GM19193 (cell line): Measurements from ENCODE around the gene PRDM15.

ENCODE experiments used
- POLR2A ChIP-seq: IDR thresholded peaks from 4 replicates; pipeline ENCODE4 v1.6.1; 2011; ENCODE audit not compliant: insufficient read depth, insufficient read length; ENCODE audit errors: extremely low read depth

Gene PRDM15

DNA sequence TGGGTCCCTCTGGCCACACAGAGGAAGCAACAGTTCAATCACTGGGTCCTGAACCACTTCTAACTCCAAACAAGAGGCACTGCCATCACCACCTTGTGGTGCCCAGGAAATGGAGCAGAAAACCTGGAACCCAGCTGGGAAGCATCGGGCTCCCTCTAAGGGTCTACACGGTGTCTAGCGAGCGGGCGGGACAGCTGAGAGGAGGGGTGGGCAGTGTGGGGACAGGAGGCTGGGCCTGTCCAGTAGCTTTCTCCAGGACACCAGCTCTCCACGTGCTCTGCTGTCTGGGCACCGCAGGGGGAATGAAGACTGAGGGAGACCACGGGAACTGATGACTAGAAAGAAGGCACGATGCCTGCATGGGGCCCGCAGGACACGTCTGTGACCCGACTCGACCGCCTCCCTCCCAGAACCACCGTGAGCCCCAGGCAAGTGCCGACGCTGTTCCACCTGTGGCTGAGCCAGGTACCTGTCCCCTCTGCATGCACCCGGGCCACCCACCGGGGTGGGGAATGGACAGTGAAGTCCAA, 5.4 kb upstream of the PRDM15 start:
- no peak for TF ChIP-seq POLR2A

DNA sequence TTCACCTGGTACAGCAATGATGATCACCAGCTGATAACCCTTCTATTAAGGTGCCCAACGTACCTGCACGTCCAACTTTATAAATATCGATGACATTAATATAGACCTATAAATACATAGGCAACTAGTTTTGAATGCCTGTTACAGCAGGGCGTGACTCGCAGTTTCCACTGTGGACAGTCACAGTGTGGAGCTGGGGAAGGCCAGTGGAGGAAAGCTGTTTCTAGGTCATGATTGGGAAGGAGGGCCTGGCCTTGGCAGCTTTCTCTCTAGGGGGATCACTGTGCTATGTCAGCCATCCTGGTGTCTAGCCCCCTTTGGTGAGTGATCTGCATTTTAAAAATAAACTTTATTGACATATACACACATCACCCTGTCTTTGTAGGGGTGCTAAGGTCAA, 4.4 kb upstream of the PRDM15 start:
- no peak for TF ChIP-seq POLR2A

DNA sequence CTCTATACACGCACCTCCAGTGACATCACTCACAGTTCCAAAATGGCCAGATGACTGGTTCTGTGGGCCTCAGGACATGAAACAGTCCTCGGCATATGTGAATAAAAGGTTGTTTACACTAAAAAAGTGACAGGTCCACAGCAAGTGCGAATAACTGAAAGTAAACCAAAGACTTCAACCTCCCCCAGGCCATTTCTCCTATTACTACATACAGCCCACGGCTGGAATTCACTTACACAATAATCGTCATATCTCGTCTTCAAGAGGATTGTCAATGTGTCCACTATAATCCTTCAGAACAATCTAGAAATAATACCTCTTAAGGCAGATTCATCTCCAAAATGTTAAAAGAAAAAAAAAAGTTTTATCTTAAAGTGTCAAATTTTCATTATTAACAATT, 1.9 kb upstream of the PRDM15 start:
- TF ChIP-seq POLR2A: no peak

DNA sequence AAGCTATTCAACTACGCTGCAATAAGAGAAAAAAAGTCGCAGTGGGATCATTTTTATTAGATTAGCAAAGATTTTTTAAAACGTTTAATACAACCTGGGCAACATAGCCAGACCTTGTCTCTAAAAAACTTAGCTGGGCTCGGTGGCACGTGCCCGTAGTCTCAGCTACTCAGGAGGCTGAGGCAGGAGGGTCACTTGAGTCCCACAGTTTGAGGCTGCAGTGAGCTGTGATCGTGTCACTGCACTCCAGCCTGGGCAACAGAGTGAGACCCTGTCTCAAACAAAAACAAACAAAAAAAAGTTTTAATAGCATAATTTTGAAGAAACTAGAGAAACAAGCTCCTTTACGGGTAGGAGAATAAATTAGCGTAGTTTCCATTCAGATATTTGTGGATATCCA, 1.0 kb upstream of the PRDM15 start:
- no peak for TF ChIP-seq POLR2A

DNA sequence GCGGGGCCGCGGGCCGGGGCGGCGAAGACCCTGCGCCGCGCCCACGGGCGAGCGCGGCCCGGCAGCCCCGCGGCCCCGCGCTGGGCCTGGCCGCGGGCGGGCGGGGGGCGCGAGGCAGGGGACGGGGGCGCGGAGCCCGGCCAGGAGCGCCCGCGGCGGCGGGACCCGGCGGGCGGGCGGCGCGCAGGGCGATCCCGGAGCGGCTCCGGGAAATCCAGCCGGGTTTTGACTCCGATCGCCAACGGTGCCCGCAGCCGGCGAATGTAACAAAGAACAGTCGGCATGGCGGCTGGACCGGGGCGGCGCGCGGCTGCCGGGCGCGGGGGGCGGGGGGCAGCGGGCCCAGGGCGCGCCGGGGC, 334 bp downstream of the PRDM15 start:
- TF ChIP-seq POLR2A: no peak

DNA sequence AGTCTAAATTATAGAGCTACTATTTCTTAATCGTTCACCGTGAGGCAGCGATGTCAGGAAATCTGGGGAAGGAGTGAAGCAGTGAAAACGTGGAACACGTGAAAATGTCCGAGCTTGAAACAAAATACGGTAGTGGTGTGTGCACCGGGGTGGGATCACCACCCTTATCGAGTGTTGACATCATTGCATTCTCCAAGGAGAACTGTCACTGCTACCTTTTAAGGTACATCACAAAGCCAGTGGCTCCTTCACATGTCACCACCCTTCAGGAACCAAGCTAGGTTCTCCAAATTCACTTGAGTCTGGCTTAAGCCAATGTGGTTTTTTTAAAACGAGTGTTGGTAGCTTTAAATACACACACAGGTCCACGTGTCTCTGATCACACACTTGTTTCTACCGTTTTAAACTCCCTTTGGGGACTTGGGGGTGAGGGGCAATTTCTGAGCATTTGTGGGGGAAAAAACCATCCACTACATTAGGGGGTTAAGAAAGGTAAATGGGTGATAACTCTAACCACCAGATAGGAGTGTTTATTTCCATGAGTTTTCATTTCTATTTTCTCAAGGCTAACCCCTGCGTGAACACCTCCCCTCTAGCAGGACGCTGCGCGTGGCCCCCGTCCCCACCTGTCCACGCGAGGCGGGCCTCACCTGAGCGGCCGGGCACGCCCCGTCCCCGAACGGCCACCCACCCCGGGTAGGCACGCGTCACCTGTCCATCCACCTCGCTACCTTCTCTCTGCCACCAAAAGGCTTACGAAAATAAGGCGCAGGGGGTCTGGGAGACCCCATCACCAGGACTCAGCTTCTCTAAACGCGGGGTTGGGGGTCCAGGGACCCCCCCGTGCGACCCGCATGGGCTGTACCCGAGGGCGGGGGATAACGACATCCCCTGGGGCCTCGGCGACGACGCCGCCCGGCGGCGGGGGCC, 978 bp downstream of the PRDM15 start:
- TF ChIP-seq POLR2A: peak; percentile 29

DNA sequence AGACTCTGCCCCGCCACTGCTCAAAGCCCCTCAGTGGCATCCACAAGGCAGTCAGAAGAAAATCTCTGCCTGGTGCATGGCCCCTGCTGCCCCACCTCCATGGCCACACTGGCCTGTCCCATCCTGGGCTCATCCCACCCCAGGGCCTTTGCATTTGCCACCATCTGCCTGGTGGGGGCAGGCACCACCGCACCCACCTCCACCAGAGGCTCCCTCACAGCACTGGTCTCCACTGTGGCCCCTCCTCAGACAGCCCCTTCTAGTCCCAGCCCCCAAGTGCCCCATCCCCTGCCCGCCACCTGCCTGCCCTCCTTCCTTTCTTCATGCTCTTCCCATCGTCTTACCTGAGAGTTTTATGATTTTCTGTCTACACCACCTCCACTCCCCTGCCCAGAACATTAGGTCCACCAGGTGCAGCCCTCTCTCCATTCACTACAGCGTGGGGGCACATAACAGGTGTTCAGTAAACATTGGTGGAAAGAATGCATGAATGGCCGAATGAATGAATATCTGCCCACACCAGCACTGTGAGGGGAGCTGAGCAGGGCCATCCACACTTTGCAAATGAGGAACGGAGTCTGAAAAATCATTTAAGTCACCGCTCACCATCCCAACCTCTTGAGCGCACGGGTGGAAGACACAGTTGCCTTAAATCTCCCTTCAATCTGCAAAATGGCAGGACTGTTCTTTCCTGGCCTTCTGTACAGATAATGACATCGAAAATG, 2.1 kb downstream of the PRDM15 start:
- TF ChIP-seq POLR2A: no peak

DNA sequence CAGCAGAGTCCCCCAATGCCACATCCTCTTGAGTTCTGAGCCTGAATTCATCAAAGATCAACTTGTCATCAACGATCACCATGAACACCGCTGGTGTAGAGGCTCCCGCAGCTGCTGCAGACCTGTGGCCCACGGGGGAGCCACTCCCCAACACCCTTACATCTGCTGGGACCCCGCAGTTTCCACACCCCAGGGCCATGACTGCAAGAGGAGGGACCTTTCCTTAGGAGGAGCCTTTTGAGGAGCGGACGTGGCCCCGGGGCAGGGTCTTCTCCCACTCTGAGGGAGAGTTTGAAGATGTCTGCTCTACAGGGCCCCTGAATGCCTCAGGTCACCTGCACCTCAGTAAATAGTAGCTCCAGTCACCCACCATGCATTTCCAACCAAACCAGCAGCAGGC, 2.7 kb downstream of the PRDM15 start:
- TF ChIP-seq POLR2A: no peak

DNA sequence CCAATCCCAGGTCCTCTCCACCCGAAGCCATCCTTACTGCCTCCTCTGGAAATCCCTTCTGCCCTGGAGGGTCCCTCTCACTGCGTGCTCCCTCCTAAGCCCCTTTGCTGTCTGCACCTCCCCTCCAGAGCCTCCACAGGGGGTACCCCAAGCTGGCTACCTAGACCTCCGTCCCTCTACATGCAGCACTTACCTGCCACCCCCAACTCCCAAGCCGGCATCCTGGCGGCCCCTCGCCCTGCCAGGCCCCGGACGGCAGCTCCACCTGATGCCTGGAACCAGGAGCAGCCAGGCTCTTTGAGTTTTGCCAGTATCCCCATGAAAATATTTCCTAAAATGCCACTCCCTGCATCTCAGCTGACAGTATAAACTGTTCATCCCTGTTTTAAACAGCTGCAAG, 4.1 kb downstream of the PRDM15 start:
- no peak for TF ChIP-seq POLR2A

DNA sequence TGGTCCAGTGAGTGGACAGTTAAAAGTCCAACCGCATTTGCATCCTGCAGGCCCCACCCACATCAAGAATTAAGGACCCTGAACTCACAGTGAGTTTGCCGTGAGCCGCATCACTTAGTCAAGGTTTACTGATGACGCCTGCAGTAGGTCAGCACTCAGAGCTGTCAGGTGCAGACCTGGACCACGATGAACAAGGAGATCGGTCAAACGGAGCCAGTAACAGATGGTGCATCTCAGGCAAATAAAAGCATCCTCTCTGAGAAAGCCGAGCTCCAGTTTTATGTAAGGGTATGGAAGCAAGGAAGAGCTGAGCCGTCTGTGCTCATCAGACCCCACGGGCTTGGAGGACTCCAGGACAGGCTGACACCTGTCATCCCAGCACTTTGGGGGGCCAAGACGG, 4.5 kb downstream of the PRDM15 start:
- TF ChIP-seq POLR2A: no peak

DNA sequence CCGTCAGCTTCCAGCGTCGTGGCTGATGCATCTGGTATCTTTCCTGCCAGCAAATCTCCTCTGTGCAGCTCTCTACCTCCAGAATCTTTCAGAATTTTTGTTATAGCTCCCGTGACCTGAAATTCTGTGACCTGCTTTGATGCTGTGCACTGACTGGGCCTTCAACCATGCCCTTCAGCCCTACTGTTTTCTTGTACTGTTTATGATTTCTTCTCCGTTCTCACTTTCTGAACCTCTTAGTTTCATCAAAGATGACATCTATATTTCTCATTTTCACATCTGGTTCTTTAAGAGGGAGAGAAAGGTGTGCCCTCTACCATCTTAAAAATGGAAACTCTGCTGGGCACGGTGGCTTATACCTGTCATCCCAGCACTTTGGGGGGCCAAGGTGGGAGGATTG, 5.7 kb downstream of the PRDM15 start:
- no peak for TF ChIP-seq POLR2A

DNA sequence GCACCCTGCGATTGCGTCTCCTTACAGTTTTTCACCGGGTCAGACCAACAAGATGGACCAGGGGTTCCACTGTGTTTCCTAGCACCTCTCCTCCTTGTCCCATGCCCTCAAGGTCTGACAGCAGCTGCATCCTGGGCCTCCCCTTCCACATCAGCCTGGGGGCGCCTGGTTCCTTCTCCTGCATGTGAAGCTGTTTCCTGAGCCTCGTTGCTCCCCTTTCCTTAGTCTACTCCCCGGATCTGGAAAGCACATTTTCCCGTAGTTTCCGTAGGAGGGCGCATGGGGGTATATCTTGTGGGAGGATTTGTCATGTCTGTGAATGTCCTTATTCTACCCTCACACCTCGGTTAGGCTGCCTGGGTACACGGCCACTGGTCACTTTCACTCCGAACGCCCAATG, 6.1 kb downstream of the PRDM15 start:
- TF ChIP-seq POLR2A: no peak

DNA sequence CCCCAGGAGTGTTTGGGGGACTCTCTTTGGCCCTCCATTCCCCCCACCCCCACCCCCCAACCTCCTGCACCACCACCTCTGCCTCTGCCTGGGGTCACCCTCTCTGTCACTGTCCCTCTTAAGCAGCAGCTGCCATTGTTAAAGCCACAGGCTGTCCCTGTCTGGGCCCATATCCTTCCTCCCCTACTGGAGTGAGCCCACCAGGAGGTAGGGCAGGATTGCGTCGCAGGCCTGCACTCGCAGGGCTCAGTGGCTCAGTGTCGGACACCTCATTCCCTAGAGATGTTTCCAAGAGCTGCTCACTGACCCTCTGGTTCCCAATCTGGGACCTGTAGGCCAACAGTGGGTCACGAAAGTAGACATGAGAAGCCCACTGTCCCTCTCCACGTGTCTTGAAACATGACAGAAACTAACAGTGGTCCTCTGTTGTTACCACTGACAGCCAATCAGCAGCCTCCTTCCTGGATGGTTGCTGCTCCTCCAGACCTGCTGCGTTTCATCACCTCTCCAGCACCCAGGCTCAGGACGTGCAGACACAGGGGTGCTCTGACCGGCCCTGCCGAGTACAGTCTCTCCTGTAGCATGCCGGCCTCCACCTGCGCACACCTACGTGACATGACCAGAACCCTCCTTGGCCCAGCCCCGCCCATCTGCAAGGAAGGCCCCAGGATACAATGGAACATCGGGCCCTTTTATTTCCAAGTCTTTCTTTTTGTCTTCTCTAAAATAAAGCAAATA, 7.7 kb downstream of the PRDM15 start:
- TF ChIP-seq POLR2A: no peak

DNA sequence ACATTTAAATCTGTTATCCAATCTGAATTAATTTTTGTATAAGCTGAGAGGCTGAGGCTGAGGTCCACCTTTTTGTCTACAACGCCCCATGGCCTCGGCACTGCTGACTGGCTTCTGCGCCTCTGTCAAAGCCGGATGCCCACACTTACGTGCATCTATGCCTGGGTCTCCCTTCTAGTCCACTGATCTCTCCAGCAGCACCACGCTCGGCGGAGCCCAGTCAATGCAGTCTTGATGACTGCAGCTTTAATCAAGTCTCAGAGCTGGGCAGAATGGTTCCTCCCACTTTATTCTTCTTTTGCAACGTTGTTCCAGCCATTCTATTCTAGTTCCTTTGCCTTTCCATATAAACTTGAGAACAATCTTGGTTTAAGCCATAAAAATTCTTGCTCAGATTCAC, 9.4 kb downstream of the PRDM15 start:
- no peak for TF ChIP-seq POLR2A

DNA sequence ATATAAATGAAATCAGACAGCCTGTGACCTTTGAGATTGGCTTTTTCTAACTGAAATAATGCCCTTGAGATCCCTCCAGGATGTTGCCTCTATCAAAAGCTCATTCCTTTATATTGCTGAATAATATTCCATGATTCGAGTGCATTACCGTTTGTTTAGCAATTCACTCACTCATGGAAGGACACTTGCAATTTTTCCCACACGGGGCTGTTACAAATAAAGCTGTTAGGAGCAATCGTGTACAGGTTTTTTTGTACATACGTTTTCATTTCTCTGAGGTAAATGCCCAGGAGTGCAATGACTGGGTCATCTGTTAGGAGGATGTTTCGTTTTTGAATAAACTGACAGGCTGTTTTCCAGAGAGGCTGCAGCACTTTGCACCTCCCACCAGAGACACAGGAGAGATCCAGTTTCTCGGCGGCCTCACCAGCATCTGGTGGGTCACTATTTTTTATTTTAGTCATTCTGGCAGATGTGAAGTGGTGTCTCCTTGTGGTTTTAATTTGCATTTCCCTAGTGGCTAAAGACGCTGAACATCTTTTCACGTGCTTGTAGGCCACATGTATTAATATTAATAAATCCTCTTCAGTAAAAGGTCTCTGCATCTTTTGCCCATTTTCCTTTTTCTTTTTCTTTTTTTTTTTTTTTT, 11.0 kb downstream of the PRDM15 start:
- no peak for TF ChIP-seq POLR2A
